Nephron (organoid): ENCODE data around the gene ZGRF1.
"Not testable (repeated sequence)": the region's sequence is repeated elsewhere in the genome, so short reads cannot be mapped to it uniquely, and the experiment has no call there.

Source experiments
- H3K27ac Mint-ChIP-seq, 3 experiments: 2 replicates each; pipeline ENCODE4 v1.8.0; 2020; ENCODE audit warnings: mixed read lengths in 3 of 3, mild to moderate bottlenecking in 2 of 3, moderate library complexity in 1 of 3
- H3K27me3 Mint-ChIP-seq: 2 replicates; pipeline ENCODE4 v1.8.0; 2021; ENCODE audit warnings: low read depth, mild to moderate bottlenecking, moderate library complexity, mixed read lengths
- H3K36me3 Mint-ChIP-seq: 2 replicates; pipeline ENCODE4 v1.8.0; 2020; ENCODE audit warnings: low read depth, mixed read lengths
- H3K4me1 Mint-ChIP-seq: 2 replicates; pipeline ENCODE4 v1.8.0; 2020; ENCODE audit warnings: mixed read lengths
- H3K4me3 Mint-ChIP-seq, 3 experiments: 2 replicates each; pipeline ENCODE4 v1.8.0; 2020; ENCODE audit warnings: mild to moderate bottlenecking in 3 of 3, mixed read lengths in 3 of 3, moderate library complexity in 2 of 3
- H3K9me3 Mint-ChIP-seq: 2 replicates; pipeline ENCODE4 v1.8.0; 2020; ENCODE audit warnings: mixed read lengths
- CTCF ChIP-seq, 3 experiments: fragments of 200-600 bp; sonication (generic); IDR thresholded peaks; one replicate each; pipeline ENCODE4 v1.5.0; 2021; ENCODE audit warnings: antibody characterized with exemption in 3 of 3; ENCODE audit not compliant: unreplicated experiment in 3 of 3

The ZGRF1 gene

GRCh38 chr4:112502871-112503270 is 133.8 kb downstream of the ZGRF1 start:
- no peaks in the 10 kb centered on the region for H3K4me1 Mint-ChIP-seq
- no peak for TF ChIP-seq CTCF (IDR thresholded peaks at IDR 0.05; ENCODE audit: unreplicated experiment in 3 of 3)
- peaks cover 58% of the 10 kb centered on the region for H3K27me3 Mint-ChIP-seq
- peaks cover 3% of the 10 kb centered on the region for H3K9me3 Mint-ChIP-seq
- no peaks in the 10 kb centered on the region for H3K36me3 Mint-ChIP-seq
- no peak overlapping the region for H3K4me3 Mint-ChIP-seq
- no peak overlapping the region for H3K27ac Mint-ChIP-seq

GRCh38 chr4:112492321-112492720 is 144.4 kb downstream of the ZGRF1 start:
- no peak for TF ChIP-seq CTCF (IDR thresholded peaks at IDR 0.05; ENCODE audit: unreplicated experiment in 3 of 3)
- Mint-ChIP-seq H3K4me3 (no peak overlapping the region), H3K27me3 (no peaks in the 10 kb centered on the region), H3K9me3 (peaks cover 26% of the 10 kb centered on the region), H3K4me1 (no peaks in the 10 kb centered on the region), H3K27ac (no peak overlapping the region), H3K36me3 (peaks cover 9% of the 10 kb centered on the region)

GRCh38 chr4:112490808-112491207 is 145.9 kb downstream of the ZGRF1 start:
- not testable (repeated sequence) for H3K4me3 Mint-ChIP-seq, H3K36me3 Mint-ChIP-seq, H3K27ac Mint-ChIP-seq, H3K4me1 Mint-ChIP-seq, H3K27me3 Mint-ChIP-seq
- H3K9me3 Mint-ChIP-seq, result peaks cover 26% of the 10 kb centered on the region
